SK-N-SH (cell line): ENCODE measurements around the gene ESPNL. TPM values are rescaled to one million over a fixed set of nuclear protein-coding genes. Genes with fewer than 3 reads are reported as not detected.

ENCODE experiments used
- CTCF ChIA-PET: fragments of 300-600, 350-600 bp; formaldehyde crosslinking; extraction: SDS; loops from one replicate; lab custom pipeline; 2021; lab: Yijun Ruan, JAX
- POLR2A ChIA-PET: fragments of 350-600 bp; sonication (Branson Sonifier 250); formaldehyde crosslinking; extraction: SDS; loops from one replicate; lab custom pipeline; 2020; ENCODE audit warnings: antibody characterized with exemption, inconsistent platforms; lab: Yijun Ruan, JAX
- DNase-seq: peaks from one replicate; pipeline ENCODE4 v3.0.0; 2012
- H2AFZ ChIP-seq: fragments of 200-600 bp; sonication (generic); 2 replicates; pipeline ENCODE4 v1.8.1; 2016; ENCODE audit warnings: antibody characterized with exemption, mild to moderate bottlenecking, low read depth
- H3F3A ChIP-seq: fragments of 200-600 bp; sonication (generic); replicated peaks from 2 replicates; pipeline ENCODE3; 2016; ENCODE audit warnings: antibody characterized with exemption, mild to moderate bottlenecking; ENCODE audit not compliant: insufficient read depth
- H3K27ac ChIP-seq, 2 experiments: fragments of 200-500 bp in 1 of 2; fragments of 200-600 bp in 1 of 2; sonication (Bioruptor generic) in 1 of 2; sonication (generic), shearing (Covaris generic) in 1 of 2; 2 replicates each; pipeline versions ENCODE4 v1.5.1 to v1.6.1; 2014 to 2016; ENCODE audit warnings: low read depth in 2 of 2, inconsistent platforms in 1 of 2, low read length in 1 of 2, mild to moderate bottlenecking in 1 of 2, mixed read lengths in 1 of 2
- H3K27me3 ChIP-seq: fragments of 200-600 bp; sonication (generic), shearing (Covaris generic); 2 replicates; pipeline ENCODE4 v1.6.1; 2016; ENCODE audit warnings: mixed run types; ENCODE audit not compliant: insufficient read depth
- H3K36me3 ChIP-seq, 2 experiments: fragments of 200-500 bp in 1 of 2; fragments of 200-600 bp in 1 of 2; sonication (Bioruptor generic) in 1 of 2; sonication (generic) in 1 of 2; replicated peaks in 1 of 2; 2 replicates each; pipeline versions ENCODE3 to v1.5.1; 2014 to 2016; ENCODE audit warnings: low read length in 1 of 2, mild to moderate bottlenecking in 1 of 2; ENCODE audit not compliant: insufficient read depth in 2 of 2, control insufficient read depth in 1 of 2
- H3K4me1 ChIP-seq, 2 experiments: fragments of 200-500 bp in 1 of 2; fragments of 200-600 bp in 1 of 2; sonication (Bioruptor generic) in 1 of 2; sonication (generic), shearing (Covaris generic) in 1 of 2; 2 replicates each; pipeline versions ENCODE4 v1.5.1 to v1.6.1; 2014 to 2016; ENCODE audit warnings: low read depth in 1 of 2, low read length in 1 of 2, mixed run types in 1 of 2; ENCODE audit not compliant: insufficient read depth in 2 of 2, control insufficient read depth in 1 of 2
- H3K4me2 ChIP-seq: fragments of 200-600 bp; sonication (generic), shearing (Covaris generic); 2 replicates; pipeline ENCODE4 v1.6.1; 2017; ENCODE audit warnings: mixed run types
- H3K4me3 ChIP-seq, 2 experiments: fragments of 200-500 bp in 1 of 2; fragments of 200-600 bp in 1 of 2; sonication (Bioruptor generic) in 1 of 2; sonication (generic), shearing (Covaris generic) in 1 of 2; 2 replicates each; pipeline versions ENCODE4 v1.5.1 to v1.8.1; 2014 to 2016; ENCODE audit warnings: low read depth in 2 of 2, inconsistent platforms in 1 of 2, low read length in 1 of 2, mild to moderate bottlenecking in 1 of 2, mixed read lengths in 1 of 2, moderate library complexity in 1 of 2
- H3K79me2 ChIP-seq: fragments of 200-600 bp; sonication (generic); 2 replicates; pipeline ENCODE4 v1.8.1; 2017; ENCODE audit warnings: mild to moderate bottlenecking; ENCODE audit not compliant: insufficient read depth
- H3K9ac ChIP-seq: fragments of 200-600 bp; sonication (generic); 2 replicates; pipeline ENCODE4 v1.6.1; 2017; ENCODE audit warnings: mixed run types
- H3K9me2 ChIP-seq: fragments of 200-600 bp; sonication (generic); 2 replicates; pipeline ENCODE4 v1.6.1; 2017; ENCODE audit warnings: mixed run types
- H3K9me3 ChIP-seq: fragments of 200-600 bp; sonication (generic); 2 replicates; pipeline ENCODE4 v1.6.1; 2017; ENCODE audit warnings: mixed run types, mild to moderate bottlenecking, moderate library complexity
- H4K20me1 ChIP-seq: fragments of 200-600 bp; sonication (generic); 2 replicates; pipeline ENCODE4 v1.6.1; 2017; ENCODE audit warnings: mild to moderate bottlenecking, mixed run types; ENCODE audit not compliant: insufficient read depth
- ELF1 ChIP-seq: IDR thresholded peaks from 2 replicates; pipeline ENCODE4 v1.4.0; 2012
- FOXJ3 ChIP-seq: sonication (generic); formaldehyde crosslinking; IDR thresholded peaks from 2 replicates; pipeline ENCODE4 v1.5.1; 2020; ENCODE audit warnings: mild to moderate bottlenecking, missing genetic modification reagents
- RFX5 ChIP-seq: IDR thresholded peaks from 2 replicates; pipeline ENCODE4 v1.6.1; 2012; ENCODE audit warnings: mild to moderate bottlenecking, improper control_type of control experiment, low read length
- SIN3A ChIP-seq: IDR thresholded peaks from 2 replicates; pipeline ENCODE4 v1.6.1; 2012; ENCODE audit warnings: low read depth, mild to moderate bottlenecking, low read length, moderate library complexity, borderline replicate concordance
- TEAD4 ChIP-seq: IDR thresholded peaks from 2 replicates; pipeline ENCODE4 v1.4.0; 2012; ENCODE audit warnings: mild to moderate bottlenecking, borderline replicate concordance; ENCODE audit not compliant: insufficient read depth
- WGBS: methylation state at CpG from one replicate; pipeline ENCODE4 v1.1.6; 2017; ENCODE audit warnings: low lambda C conversion rate; 5-methylcytosine and 5-hydroxymethylcytosine counted together
- polyA plus RNA-seq, 3 experiments: library from polyadenylated mRNA; depleted of rRNA; stranded (reverse); fragments of >200 nt; gene quantifications; 2 replicates each; pipeline ENCODE4 v1.2.3, GENCODE V29; 2012
- TF ChIP-seq, protein P1 (sequence below): fragments of 150-350 bp; IDR thresholded peaks from 2 replicates; pipeline ENCODE4 v1.6.1; 2017; ENCODE audit warnings: antibody characterized with exemption, low read length, low read depth, borderline replicate concordance
- TF ChIP-seq, protein P2 (sequence below): IDR thresholded peaks from 2 replicates; pipeline ENCODE4 v1.4.0; 2012; ENCODE audit warnings: low read depth
- TF ChIP-seq, protein P3 (sequence below): fragments of 200-600 bp; sonication (generic); IDR thresholded peaks from 2 replicates; pipeline ENCODE4 v1.6.1; 2017; ENCODE audit warnings: antibody characterized with exemption, mild to moderate bottlenecking, moderate library complexity

Gene ESPNL
- polyA plus RNA-seq, 1 of the 3 experiments (the other 2 are of a cell fraction): 0.05 TPM

DNA sequence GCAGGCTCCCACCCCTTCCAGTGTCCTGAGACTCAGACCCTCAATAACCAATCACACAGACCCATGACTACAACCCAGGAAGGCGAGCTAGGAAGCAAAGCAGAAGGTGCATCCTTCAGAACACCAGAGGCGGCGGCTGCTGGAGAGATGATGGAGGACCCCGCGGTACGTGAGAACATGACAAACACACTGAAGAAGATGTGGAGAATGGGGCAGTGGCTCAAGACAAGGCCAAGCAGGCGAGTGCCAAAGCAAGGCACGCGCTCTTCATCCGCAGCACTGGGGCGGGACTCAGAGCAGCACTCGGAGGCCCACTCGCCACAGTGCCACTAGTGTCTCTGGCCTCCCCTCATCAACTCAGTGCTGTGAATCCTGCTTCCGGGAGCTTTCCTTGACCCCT, 72.3 kb downstream of the ESPNL start:
- no peak overlapping the region for H3K4me2 ChIP-seq
- CTCF ChIA-PET: no interaction called here
- no peak overlapping the region for H2AFZ ChIP-seq
- no peaks in the 10 kb centered on the region for H3K9me3 ChIP-seq
- H3K36me3 ChIP-seq: peaks cover 24 to 71% of the 10 kb centered on the region in 2 experiments
- DNase-seq: no peak
- POLR2A ChIA-PET: no interaction called here
- no peaks in the 10 kb centered on the region for H3K9me2 ChIP-seq
- no peak overlapping the region for H3K4me3 ChIP-seq
- peaks cover 15 to 22% of the 10 kb centered on the region in 2 experiments; a peak in 3 of 4 replicates for H3K4me1 ChIP-seq
- no peaks in the 10 kb centered on the region for H4K20me1 ChIP-seq
- no peak overlapping the region for H3K9ac ChIP-seq
- TF ChIP-seq, protein P1, sequence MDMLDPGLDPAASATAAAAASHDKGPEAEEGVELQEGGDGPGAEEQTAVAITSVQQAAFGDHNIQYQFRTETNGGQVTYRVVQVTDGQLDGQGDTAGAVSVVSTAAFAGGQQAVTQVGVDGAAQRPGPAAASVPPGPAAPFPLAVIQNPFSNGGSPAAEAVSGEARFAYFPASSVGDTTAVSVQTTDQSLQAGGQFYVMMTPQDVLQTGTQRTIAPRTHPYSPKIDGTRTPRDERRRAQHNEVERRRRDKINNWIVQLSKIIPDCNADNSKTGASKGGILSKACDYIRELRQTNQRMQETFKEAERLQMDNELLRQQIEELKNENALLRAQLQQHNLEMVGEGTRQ: no peak
- TF ChIP-seq FOXJ3 (CRISPR knock-in tag) (no peak), SIN3A (no peak), RFX5 (no peak), TEAD4 (no peak), ELF1 (no peak)
- TF ChIP-seq, protein P2, sequence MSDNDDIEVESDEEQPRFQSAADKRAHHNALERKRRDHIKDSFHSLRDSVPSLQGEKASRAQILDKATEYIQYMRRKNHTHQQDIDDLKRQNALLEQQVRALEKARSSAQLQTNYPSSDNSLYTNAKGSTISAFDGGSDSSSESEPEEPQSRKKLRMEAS: no peak
- 95% methylated on average over 13 of the region's 14 CpGs for WGBS
- H3K27ac ChIP-seq: peak overlapping the region in 1 of 2 experiments; percentile 96; a peak in 1 of 4 replicates
- H3K27me3 ChIP-seq: no peaks in the 10 kb centered on the region
- H3F3A ChIP-seq: peaks cover 31% of the 10 kb centered on the region
- H3K79me2 ChIP-seq: no peaks in the 10 kb centered on the region

DNA sequence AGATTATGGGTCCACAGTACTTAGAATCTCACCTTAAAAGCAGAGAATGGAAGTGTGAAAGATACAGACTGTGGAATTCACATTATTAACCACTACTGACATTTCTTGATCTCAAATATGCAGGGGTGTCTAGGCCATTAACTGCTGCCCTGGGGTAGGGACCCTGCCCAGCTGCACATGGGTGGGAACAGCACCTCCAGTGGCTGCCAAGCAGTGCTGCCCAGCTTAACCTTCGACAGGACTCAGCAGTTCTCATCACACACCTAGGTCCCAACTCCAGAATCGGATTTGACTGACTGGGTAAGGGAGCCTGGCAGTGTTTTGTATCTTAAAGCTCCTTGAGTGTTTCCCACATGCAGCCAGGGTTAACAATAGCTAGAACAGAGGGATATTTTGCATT, 73.6 kb downstream of the ESPNL start:
- no peak overlapping the region for H3K27ac ChIP-seq
- no peaks in the 10 kb centered on the region for H3K9me2 ChIP-seq
- no peaks in the 10 kb centered on the region for H4K20me1 ChIP-seq
- no peaks in the 10 kb centered on the region for H3K79me2 ChIP-seq
- no peak for TF ChIP-seq SIN3A
- TF ChIP-seq, protein P3, sequence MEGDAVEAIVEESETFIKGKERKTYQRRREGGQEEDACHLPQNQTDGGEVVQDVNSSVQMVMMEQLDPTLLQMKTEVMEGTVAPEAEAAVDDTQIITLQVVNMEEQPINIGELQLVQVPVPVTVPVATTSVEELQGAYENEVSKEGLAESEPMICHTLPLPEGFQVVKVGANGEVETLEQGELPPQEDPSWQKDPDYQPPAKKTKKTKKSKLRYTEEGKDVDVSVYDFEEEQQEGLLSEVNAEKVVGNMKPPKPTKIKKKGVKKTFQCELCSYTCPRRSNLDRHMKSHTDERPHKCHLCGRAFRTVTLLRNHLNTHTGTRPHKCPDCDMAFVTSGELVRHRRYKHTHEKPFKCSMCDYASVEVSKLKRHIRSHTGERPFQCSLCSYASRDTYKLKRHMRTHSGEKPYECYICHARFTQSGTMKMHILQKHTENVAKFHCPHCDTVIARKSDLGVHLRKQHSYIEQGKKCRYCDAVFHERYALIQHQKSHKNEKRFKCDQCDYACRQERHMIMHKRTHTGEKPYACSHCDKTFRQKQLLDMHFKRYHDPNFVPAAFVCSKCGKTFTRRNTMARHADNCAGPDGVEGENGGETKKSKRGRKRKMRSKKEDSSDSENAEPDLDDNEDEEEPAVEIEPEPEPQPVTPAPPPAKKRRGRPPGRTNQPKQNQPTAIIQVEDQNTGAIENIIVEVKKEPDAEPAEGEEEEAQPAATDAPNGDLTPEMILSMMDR: peak; percentile 34; the same call in 1 of the 2 replicates
- no peak overlapping the region for H3K4me3 ChIP-seq
- no peak overlapping the region for H3K9ac ChIP-seq
- no peak overlapping the region for H3K4me2 ChIP-seq
- H3K27me3 ChIP-seq: no peaks in the 10 kb centered on the region
- CTCF ChIA-PET: interaction anchor here (1.1 to 1.7 kb wide), 3 partner anchors 8 to 65 kb away, joined by 3 to 4 read pairs (median 4); no protein-coding TSS in a partner anchor
- peaks cover 36 to 74% of the 10 kb centered on the region in 2 experiments for H3K36me3 ChIP-seq
- H3F3A ChIP-seq: peaks cover 28% of the 10 kb centered on the region
- 83% methylated on average over 1 of the region's 2 CpGs for WGBS
- peak; percentile 39 for DNase-seq
- POLR2A ChIA-PET: no interaction called here
- H3K9me3 ChIP-seq: no peaks in the 10 kb centered on the region
- H2AFZ ChIP-seq: no peak overlapping the region
- H3K4me1 ChIP-seq: peaks cover 15 to 20% of the 10 kb centered on the region in 2 experiments; a peak in 3 of 4 replicates
